Measurements from ENCODE around the gene MUC6.

MUC6 gene

GRCh38 chr11:1050581-1051355 lies 14.2 kb upstream of the MUC6 start:
- peak; percentile 69 for DNase-seq

- DNase-seq: no peak
Measured at GRCh38 chr11:1049911-1050580, 13.5 kb upstream of the MUC6 start.

GRCh38 chr11:1049431-1049891 lies 12.9 kb upstream of the MUC6 start:
- no peak for DNase-seq

GRCh38 chr11:1049071-1049405 lies 12.5 kb upstream of the MUC6 start:
- no peak for DNase-seq

GRCh38 chr11:1048375-1049070 lies 12.0 kb upstream of the MUC6 start:
- DNase-seq: no peak

- no peak for DNase-seq
Measured at GRCh38 chr11:1047595-1048156, 11.2 kb upstream of the MUC6 start.

- DNase-seq: no peak
Measured at GRCh38 chr11:1044160-1044559, 7.6 kb upstream of the MUC6 start.

GRCh38 chr11:1043563-1044096 lies 7.1 kb upstream of the MUC6 start:
- peak; percentile 3 for DNase-seq

- no peak for DNase-seq
Measured at GRCh38 chr11:1042626-1043562, 6.4 kb upstream of the MUC6 start.

- DNase-seq: no peak
Measured at GRCh38 chr11:1041936-1042608, 5.6 kb upstream of the MUC6 start.

- DNase-seq: no peak
Measured at GRCh38 chr11:1041471-1041870, 5.0 kb upstream of the MUC6 start.

- DNase-seq: no peak
Measured at GRCh38 chr11:1041149-1041467, 4.6 kb upstream of the MUC6 start.

- DNase-seq: no peak
Measured at GRCh38 chr11:1040428-1041148, 4.1 kb upstream of the MUC6 start.

GRCh38 chr11:1039481-1040427 lies 3.2 kb upstream of the MUC6 start:
- no peak for DNase-seq

GRCh38 chr11:1038921-1039320 lies 2.4 kb upstream of the MUC6 start:
- no peak for DNase-seq

GRCh38 chr11:1038361-1038760 lies 1.8 kb upstream of the MUC6 start:
- no peak for DNase-seq

- no peak for DNase-seq
Measured at GRCh38 chr11:1037506-1038055, 1.1 kb upstream of the MUC6 start.

GRCh38 chr11:1036931-1037330 lies 413 bp upstream of the MUC6 start:
- no peak for DNase-seq

GRCh38 chr11:1035577-1036283 lies 788 bp downstream of the MUC6 start:
- DNase-seq: no peak

Data from NCI-H774 (cell line).